ENCODE data around the gene STAT3.
"Not testable (repeated sequence)": the region's sequence is repeated elsewhere in the genome, so short reads cannot be mapped to it uniquely, and the experiment has no call there.

The STAT3 gene

DNA sequence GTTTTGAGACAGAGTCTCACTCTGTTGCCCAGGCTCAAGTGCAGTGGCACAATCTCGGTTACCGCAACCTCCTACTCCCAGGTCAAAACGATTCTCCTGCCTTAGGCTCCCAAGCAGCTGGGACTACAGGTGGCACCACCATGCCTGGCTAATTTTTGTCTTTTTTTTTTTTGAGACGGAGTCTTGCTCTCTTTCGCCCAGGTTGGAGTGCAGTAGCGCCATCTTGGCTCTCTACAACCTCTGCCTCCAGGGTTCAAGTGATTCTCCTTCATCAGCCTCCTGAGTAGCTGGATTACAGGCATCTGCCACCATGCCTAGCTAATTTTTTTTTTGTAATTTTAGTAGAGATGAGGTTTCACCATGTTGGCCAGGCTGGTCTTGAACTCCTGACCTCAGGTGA, 70.3 kb downstream of the STAT3 start:
- DNase-seq = not testable (repeated sequence)

- no peak for DNase-seq
Observed at GRCh38 chr17:42317266-42317845, 70.9 kb downstream of the STAT3 start.

- no peak for DNase-seq
Observed at GRCh38 chr17:42316755-42317154, 71.5 kb downstream of the STAT3 start.

DNA sequence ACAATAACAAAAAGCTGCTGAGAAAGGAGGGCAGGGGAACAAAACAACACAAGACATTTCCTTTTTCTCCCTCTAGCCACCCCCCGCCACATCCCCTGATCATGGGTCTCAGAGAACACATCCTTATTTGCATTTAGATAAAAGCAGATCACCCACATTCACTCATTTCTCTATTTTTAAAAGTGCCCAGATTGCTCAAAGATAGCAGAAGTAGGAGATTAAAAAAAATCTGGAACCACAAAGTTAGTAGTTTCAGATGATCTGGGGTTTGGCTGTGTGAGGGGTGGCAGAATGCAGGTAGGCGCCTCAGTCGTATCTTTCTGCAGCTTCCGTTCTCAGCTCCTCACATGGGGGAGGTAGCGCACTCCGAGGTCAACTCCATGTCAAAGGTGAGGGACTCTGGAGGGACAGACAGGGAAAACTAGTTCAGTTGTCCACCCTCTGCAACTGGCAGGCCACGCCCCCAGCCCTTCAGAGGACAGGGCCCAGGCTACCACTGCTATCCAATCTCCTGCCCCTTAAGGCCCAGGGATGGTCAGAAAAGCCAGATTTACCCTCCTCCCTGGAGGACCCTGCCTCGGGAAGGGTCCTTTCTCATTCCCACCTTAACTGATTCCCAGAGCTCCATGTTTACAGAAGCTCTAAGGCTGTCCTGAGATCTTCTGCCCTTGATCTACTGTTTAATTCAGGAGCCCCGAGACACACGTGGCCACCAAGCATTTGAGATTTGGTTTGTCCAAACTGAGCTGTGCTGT, 72.7 kb downstream of the STAT3 start:
- peak in 1 of 56 donors; percentile 1 for DNase-seq

- DNase-seq = no peak
Observed at GRCh38 chr17:42313773-42314566, 74.3 kb downstream of the STAT3 start.

DNA sequence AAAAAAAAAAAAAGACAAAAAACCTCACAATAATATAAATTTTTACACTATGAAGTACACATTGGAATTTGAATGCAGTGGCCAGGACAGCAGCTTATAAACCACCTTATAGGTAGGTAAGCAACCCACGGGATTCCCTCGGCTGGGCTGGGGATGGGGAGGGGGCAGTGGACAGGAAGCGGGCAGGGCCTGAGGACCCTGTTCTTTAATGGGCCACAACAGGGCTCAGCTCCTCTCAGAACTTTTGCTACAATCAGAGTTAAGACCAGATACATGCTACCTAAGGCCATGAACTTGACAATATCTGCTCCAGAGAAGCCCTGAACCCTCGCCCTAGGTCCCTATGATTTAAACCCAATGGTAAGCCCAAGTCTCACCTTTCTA, 74.9 kb downstream of the STAT3 start:
- no peak for DNase-seq

DNA sequence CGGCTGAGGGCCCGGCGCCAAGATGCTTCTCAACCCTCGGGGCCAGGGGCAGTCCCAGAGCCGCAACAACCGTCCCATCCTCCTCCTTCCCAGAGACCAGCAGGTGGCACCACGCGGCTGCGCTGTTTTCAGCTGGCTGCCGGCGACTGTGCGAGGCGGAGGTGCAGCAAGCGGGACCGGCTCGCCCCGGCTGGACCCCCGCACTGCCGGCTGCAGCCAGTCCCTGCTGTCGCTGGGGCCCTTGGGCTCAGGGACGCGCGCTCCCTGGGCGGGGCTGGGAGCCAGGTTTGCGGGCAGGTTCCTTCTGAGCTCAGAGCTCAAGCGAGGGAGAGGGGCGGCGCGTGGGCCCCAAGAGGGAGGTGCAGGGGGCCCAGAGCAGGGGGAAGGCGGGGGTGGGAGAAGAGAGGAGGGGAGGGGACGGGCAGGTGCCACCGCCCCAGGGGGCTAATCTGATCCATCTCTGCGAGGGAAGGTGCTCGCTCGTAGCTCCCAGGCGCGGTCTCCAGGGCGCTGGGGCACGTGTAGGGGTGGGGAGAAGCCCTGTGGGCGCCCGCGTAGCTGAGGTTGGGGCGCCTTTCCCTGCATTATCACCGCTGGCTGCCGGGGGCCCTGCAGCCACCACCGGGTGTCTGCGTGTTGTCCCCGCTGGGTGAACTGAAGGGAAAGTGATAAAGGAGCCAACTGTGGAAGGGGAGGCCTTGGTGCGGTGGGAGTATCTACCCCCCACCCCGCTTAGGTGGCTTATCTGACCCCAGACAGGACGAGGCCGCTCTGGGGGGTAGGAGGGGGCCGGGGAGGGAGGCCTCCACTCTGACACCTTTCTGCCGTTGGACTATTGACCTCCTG, 75.7 kb downstream of the STAT3 start:
- peak in 53 of 56 donors; percentile 25 to 85 (median 65) for DNase-seq

GRCh38 chr17:42312035-42312284, 76.3 kb downstream of the STAT3 start:
- no peak for DNase-seq

DNA sequence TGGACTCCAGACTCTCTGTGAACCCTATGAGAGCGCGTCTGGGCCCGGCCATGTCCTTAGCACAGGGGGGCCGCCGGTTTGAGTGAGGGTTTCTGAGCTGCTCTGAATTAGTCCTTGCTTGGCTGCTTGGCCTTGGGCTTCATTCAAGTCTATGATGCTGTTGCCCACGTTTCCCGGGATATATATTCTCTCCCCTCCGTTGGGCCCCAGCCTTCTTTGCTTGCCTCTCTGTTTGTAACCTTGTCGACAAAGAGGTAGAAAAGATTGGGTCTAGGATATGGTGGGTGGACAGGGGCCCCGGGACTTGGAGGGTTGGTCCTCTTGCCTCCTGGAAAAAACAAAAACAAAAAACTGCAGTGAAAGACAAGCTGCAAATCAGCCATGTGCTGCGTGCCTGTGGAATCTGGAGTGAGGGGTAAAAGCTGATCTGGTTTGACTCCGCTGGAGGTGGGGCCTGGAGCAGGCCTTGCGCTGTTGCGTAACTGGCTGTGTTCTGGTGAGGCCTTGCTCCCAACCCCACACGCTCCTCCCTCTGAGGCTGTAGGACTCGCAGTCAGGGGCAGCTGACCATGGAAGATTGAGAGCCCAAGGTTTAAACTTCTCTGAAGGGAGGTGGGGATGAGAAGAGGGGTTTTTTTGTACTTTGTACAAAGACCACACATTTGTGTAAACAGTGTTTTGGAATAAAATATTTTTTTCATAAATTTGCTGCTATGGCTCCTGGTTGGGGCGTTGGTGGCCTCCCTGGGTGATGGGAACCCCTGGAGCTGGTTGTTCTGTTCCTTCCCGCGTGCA, 76.8 kb downstream of the STAT3 start:
- DNase-seq = peak in 34 of 56 donors; percentile 5 to 54 (median 30)

DNA sequence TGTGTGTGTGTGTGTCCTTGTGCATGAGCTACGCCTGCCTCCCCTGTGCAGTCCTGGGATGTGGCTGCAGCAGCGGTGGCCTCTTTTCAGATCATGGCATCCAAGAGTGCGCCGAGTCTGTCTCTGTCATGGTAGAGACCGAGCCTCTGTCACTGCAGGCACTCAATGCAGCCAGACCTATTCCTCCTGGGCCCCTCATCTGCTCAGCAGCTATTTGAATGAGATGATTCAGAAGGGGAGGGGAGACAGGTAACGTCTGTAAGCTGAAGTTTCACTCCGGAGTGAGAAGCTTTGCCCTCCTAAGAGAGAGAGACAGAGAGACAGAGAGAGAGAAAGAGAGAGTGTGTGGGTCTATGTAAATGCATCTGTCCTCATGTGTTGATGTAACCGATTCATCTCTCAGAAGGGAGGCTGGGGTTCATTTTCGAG, 77.4 kb downstream of the STAT3 start:
- no peak for DNase-seq

DNA sequence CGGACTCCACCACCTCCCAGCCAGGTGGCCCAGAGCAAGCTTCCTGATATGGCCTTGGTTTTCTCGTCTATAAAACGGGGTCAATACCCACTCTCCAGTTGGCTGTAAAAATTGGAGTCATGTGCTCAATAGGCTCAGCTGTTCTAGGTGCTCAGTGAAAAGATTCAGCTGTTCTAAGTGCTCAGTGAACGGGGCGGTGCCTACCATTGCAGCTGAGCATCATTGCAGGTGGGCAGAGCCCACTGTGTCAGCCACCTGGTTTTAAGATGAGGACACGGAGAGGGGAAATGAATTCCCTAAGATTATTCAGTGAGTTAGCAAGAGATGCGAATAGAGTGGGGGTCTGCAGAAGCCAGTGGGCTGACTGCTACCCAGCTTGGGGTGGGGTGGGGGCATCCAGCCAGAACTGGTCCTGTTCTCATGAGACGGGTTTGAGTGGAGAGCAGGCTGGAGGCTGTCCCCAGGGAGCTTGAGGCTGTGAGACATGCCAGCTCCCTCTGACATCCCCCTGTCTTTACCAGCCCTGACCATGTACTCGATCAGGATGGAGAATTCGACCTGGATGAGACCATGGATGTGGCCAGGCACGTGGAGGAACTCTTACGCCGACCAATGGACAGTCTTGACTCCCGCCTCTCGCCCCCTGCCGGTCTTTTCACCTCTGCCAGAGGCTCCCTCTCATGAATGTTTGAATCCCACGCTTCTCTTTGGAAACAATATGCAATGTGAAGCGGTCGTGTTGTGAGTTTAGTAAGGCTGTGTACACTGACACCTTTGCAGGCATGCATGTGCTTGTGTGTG, 78.1 kb downstream of the STAT3 start:
- no peak for DNase-seq

DNA sequence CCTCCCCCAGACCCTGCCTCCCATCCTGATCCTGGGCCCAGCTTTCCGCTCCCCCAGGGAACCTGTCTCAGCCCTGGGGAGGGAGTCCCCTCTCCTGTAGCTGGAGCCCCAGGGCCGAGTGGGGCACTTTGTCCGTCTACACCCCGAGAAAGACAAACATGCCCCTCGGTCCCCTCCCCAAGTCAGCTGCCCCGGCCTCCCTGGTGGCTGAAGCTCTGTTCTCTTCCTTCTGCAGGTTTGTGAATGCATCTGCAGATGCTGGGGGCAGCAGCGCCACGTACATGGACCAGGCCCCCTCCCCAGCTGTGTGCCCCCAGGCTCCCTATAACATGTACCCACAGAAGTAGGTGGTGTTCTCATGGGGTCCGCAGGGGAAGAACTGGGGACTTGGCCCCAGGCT, 79.1 kb downstream of the STAT3 start:
- no peak for DNase-seq

- no peak for DNase-seq
Observed at GRCh38 chr17:42308446-42308845, 79.8 kb downstream of the STAT3 start.

DNA sequence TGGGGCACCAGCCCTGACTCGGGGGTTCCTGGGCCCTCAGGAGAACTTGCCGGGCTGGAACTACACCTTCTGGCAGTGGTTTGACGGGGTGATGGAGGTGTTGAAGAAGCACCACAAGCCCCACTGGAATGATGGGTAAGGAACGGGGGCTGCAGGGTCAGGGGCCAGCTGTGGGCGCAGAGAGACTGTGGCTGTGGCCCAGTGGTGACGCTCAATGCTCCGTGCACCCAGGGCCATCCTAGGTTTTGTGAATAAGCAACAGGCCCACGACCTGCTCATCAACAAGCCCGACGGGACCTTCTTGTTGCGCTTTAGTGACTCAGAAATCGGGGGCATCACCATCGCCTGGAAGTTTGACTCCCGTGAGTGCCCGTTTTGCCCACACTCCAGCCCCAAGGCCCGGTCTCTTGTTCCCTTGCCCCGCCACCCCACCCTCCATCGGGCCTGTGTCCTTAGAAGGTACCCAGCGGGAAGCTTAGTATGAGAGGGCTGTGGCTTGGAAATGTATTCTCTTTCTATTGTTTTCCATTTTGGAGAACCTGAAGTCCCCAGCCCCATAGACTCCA, 80.8 kb downstream of the STAT3 start:
- no peak for DNase-seq

- DNase-seq = no peak
Observed at GRCh38 chr17:42306385-42306667, 81.9 kb downstream of the STAT3 start.

DNA sequence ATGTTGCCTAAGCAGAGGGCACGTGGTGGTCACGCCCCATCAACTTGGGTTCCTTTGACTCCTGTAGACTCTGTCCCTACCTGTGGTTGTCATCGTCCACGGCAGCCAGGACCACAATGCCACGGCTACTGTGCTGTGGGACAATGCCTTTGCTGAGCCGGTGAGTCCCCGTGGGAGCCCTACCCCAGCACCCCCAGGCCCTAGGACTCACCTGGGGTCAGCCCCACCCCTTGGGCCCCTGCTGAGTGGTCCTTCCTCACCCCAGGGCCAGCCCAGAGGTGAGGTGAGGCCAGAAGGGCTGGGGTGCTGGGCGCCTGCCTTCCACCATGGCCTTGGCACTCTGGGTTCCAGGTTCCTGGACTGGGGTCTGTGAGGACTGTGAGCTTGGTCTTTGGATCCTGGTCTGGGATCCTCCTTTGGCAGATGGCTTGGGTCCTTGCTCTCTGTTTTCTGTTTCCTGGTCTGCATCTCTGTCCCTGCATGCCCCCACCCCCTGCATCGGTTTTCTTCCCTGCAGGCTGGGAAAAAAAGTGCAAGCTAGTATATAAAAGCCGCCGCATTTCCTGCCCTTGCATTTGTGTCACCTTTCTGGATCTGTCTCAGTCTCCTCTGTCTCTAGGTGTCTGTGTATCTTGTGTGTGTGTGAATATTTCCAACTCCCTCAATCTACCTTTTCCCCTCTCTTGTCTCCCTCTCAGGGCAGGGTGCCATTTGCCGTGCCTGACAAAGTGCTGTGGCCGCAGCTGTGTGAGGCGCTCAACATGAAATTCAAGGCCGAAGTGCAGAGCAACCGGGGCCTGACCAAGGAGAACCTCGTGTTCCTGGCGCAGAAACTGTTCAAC, 82.5 kb downstream of the STAT3 start:
- no peak for DNase-seq

- DNase-seq = not testable (repeated sequence)
Observed at GRCh38 chr17:42305031-42305330, 83.3 kb downstream of the STAT3 start.

GRCh38 chr17:42304187-42305030, 83.8 kb downstream of the STAT3 start:
- no peak for DNase-seq

Measured in amygdala (tissue), 56 donors.